Left hindlimb (tissue), 1 donor: Measurements from ENCODE around the gene RAB3GAP2.
"Not testable (repeated sequence)": the region's sequence is repeated elsewhere in the genome, so short reads cannot be mapped to it uniquely, and the experiment has no call there.

ENCODE experiments used
- DNase-seq: peaks from one replicate; pipeline ENCODE4 v3.0.0-alpha.2; 2018

Gene RAB3GAP2

GRCh38 chr1:220129479-220130210 is 142.6 kb downstream of the RAB3GAP2 start:
- no peak for DNase-seq

DNA sequence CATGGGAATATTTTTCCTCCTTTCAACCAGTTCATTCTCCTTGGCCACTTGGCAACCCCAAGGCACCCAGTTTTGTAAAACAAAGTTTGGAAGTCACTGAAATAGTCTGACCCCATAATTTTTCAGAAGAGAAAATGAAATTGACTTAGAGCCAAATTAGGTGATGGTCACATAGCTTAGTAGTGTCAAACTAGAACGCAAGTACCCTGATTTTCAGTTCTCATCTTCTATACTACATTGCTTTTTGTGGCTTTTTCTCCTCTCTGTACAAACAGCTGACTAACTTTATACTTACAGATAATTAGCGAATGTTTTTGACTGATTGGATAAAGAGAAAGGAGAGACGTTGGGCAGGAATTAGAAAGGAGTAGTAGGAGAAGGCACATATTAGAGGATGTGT is 145.2 kb downstream of the RAB3GAP2 start:
- no peak for DNase-seq

DNA sequence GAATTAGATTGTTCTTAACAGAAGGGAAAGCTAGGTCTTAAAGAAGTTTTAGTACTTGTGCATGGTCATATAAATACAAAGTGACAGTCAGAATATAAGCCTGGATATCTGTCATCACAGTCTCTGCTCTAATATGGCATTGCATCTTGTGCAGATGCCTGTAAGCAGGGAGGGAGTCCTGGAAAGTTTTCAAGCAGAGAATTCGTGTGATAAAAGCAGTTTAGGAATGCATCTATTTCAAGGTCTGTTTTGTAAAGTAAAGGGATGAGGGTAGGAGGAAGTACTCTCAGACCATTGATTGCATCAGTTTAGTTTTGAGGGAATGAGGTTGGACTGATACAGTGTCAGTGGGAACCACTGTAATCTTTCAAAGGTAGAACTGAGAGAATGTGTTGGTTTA is 147.7 kb downstream of the RAB3GAP2 start:
- DNase-seq, result no peak

DNA sequence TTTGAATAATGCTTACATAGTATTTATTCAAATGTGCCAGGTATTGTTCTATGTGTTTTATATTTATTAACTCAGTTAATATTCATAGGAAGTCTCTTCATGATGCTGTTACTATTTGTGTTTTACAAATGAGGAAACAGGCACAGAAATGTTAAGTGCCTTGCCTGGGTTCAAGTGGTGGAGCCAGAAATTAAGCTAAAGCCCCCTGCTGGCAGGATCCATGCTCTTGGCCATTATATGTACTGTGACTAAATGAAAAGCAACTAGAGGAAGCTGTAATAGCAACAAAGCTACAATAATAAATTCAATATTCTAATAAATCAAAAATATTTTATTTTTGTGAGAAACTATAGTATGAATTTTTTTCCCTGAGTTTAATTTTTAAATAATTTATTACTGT is 148.4 kb downstream of the RAB3GAP2 start:
- no peak for DNase-seq

DNA sequence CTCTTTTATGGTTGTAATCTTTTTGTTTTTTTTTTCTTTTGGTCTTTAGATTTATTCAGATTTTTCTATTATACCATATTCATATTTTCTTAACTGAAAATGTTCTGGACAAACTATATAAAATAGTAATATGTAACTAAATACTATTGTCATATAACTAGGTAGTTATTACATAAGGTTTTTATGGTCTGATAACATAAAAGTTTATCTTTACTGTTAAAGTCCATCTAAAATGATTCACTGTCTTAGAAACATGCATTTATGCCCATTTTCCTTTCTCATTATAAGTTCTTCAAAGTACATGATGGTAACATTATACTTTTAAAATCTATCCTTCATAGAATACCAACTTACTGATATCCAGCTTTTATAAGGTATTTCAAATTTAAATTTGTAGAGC is 149.2 kb downstream of the RAB3GAP2 start:
- DNase-seq, result no peak

DNA sequence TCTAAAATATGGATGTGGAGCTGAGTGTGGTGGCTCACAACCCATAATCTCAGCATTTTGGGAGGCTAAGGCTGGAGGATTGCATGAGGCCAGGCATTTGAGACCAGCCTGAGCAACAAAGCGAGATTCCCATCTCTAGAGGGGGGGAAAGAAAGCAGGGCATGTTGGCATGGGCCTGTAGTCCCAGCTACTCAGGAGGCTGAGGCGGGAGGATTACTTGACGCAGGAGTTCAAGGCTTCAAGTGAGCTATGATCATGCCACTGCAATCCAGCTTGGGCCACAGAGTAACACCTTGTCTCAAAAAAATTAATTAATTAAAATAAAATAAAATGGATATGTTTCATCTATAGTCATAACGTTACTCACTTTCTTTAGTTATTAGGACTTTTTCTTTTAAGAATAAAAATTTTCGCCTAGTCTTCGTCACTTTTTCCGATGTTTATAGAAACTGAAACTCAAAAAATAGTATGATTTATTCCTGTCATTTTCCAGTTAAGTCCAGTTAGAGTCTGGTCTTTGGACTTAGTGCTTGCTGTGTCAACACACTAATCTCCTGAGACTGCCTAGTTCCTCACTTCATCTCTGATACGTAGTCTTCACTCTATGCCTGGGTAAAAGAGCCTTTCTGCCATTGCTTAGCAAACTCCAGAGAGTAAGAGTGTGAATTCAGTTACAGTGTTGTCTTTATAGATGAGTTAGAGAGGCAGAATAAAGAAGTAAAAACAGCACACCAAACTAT is 150.3 kb downstream of the RAB3GAP2 start:
- no peak for DNase-seq

DNA sequence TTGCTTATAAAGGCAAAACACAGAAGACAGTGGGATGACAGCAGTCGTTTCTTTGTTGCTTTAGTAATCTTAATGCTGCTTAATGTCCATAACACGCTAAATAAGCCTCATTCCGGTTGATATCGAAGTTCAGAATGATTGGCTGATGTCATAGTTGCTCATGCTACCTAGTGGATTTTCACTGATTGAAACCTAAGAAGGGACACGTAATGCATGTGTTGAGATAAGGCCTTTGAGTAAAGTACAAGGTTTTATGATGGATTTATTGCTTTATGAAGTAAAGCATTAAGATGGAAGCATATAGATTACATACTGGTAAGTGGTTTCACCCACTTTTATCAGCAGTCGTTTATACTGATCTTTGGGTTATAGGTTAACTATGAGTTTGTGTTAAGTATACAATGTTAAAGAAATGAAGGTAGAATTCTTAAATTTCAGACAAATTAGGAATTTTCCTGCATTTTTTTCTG is 153.2 kb downstream of the RAB3GAP2 start:
- DNase-seq, result no peak

DNA sequence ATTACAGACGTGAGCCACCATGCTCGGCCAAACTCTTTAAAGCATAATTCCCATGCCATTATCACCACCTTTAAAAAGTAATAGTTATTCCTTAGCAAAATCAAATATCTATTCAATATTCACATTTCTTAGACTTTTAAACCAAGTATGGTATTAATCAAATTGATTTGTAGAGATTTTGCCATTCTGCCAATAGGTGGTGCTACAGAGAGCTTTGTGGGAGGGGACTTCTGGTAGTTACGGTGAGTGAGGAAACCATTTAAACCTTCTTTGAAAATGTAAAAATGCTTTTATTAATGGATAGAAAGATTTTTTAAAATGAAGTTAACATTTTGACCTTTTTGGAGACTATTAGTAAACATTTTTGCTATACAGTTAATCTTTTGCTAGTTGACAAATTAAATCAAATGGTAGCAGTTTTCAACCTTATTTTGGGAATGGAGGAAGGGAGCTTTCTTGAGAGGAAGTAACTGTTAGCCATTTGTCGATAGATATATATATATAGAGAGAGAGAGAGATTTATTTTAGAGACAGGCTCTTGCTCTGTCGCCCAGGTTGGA is 159.0 kb downstream of the RAB3GAP2 start:
- DNase-seq, result no peak

DNA sequence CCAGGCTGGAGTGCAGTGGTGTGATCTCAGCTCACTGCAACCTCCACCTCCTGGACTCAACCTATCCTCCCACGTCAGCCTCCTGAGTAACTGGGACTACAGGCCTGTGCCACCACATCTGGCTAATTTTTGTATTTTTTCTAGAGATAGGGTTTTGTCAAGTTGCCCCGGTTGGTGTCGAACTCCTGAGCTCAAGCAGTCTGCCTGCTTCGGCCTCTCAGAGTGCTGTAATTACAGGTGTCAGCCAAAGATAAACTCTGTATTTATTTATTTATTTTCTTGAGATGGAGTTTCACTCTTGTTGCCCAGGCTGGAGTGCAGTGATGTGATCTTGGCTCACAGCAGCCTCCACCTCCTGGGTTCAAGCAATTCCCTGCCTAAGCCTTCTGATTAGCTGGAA is 159.7 kb downstream of the RAB3GAP2 start:
- not testable (repeated sequence) for DNase-seq

DNA sequence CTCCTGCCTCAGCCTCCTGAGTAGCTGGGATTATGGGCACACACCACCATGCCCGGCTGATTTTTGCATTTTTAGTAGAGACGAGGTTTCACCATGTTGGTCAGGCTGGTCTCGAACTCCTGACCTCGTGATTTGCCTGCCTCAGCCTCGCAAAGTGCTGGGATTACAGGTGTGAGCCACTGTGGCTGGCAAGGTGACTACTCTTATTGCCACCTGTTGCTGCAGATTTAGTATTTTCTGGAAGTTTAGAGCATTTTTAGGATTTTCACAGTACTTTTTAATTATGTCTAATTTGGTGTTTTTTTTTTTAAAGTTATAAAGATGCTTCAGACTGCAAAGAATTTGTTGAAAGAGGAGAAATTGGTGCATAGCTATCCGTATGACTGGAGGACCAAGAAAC is 161.8 kb downstream of the RAB3GAP2 start:
- DNase-seq, result not testable (repeated sequence)

- no peak for DNase-seq
Observed at GRCh38 chr1:220099826-220100225, 172.4 kb downstream of the RAB3GAP2 start.
